GM23338 (cell line): Measurements from ENCODE around the gene MTCL1.

Source experiments
- CTCF ChIP-seq, 2 experiments: fragments of 200-600 bp in 1 of 2; sonication (generic) in 1 of 2; conservative IDR thresholded peaks; 2 replicates each; pipeline versions ENCODE4 v1.5.1 to v1.6.1; 2016 to 2017; ENCODE audit warnings: antibody characterized with exemption in 2 of 2, low read depth in 2 of 2, mild to moderate bottlenecking in 2 of 2, moderate library complexity in 1 of 2
- POLR2AphosphoS5 ChIP-seq: IDR thresholded peaks from 2 replicates; pipeline ENCODE4 v1.6.1; 2016; ENCODE audit warnings: antibody characterized with exemption, low read depth
- REST ChIP-seq: IDR thresholded peaks from one replicate; pipeline ENCODE4 v1.6.1; 2018; ENCODE audit warnings: antibody characterized with exemption; ENCODE audit not compliant: unreplicated experiment

- TF ChIP-seq CTCF (conservative IDR thresholded peaks at IDR 0.05; ENCODE audit: low read depth in 2 of 2) (no peak), POLR2AphosphoS5 (no peak), REST (no peak)
Observed at GRCh38 chr18:8778386-8778785, 73.0 kb downstream of the MTCL1 start.
